GM10248 (cell line): Measurements from ENCODE around the gene KAT8.

Experiments
- CTCF ChIA-PET: fragments of 300-600 bp; sonication (Branson Sonifier 250); formaldehyde crosslinking; extraction: SDS; loops from one replicate; lab custom pipeline; 2021; ENCODE audit warnings: antibody characterized with exemption; lab: Yijun Ruan, JAX
- POLR2A ChIA-PET: fragments of 350-650 bp; sonication (Branson Sonifier 250); formaldehyde crosslinking; extraction: SDS; loops from one replicate; lab custom pipeline; 2020; ENCODE audit warnings: antibody characterized with exemption; lab: Yijun Ruan, JAX
- DNase-seq: peaks from one replicate; pipeline ENCODE4 v3.0.0; 2012; ENCODE audit errors: extremely low spot score
- CTCF ChIP-seq: IDR thresholded peaks from 2 replicates; pipeline ENCODE4 v1.5.1; 2012; ENCODE audit warnings: mild to moderate bottlenecking, low read depth; ENCODE audit errors: extremely low read depth, missing control alignments, control extremely low read depth

KAT8 gene

GRCh38 chr16:31083981-31084380, 33.5 kb upstream of the KAT8 start:
- no peak for DNase-seq
- ChIA-PET POLR2A (interaction anchor here (0.6 to 1.2 kb wide), 2 partner anchors 33 to 34 kb away, joined by 3 to 5 read pairs; partner anchors contain the start of gene KAT8), CTCF (interaction anchor here (1.1 to 1.5 kb wide), 2 partner anchors 16 to 142 kb away, joined by 3 read pairs; no protein-coding TSS in a partner anchor)
- no peak for TF ChIP-seq CTCF

GRCh38 chr16:31084584-31085302, 32.7 kb upstream of the KAT8 start:
- CTCF ChIA-PET: interaction anchor here (1.1 to 1.5 kb wide), 2 partner anchors 15 to 143 kb away, joined by 3 read pairs; no protein-coding TSS in a partner anchor

GRCh38 chr16:31085411-31085810, 32.1 kb upstream of the KAT8 start:
- no peak for DNase-seq
- CTCF ChIA-PET: interaction anchor here (1.2 to 1.5 kb wide), 2 partner anchors 7 to 143 kb away, joined by 3 read pairs; no protein-coding TSS in a partner anchor
- no peak for TF ChIP-seq CTCF
- POLR2A ChIA-PET: interaction anchor here (0.5 to 0.9 kb wide), 4 partner anchors 38 to 333 kb away, joined by 3 to 5 read pairs (median 4); no protein-coding TSS in a partner anchor

More at GRCh38 chr16:31084584-31085302, 32.7 kb upstream of the KAT8 start:
- no peak for DNase-seq
- TF ChIP-seq CTCF: no peak
- POLR2A ChIA-PET: interaction anchor here (0.6 to 1.2 kb wide), 3 partner anchors 33 to 334 kb away, joined by 3 to 5 read pairs (median 5); partner anchors contain the start of gene KAT8

- no peak for TF ChIP-seq CTCF
- no peak for DNase-seq
- POLR2A ChIA-PET: interaction anchor here (0.5 to 1.7 kb wide), 4 partner anchors 12 to 95 kb away, joined by 3 to 4 read pairs (median 4); partner anchors contain the start of genes ZNF646 and ZNF668
- CTCF ChIA-PET: interaction anchor here (1.2 kb wide), 1 partner anchor 8 kb away, joined by 3 read pairs; no protein-coding TSS in a partner anchor
These were observed 31.4 kb upstream of the KAT8 start for GRCh38 chr16:31085873-31086628.

- POLR2A ChIA-PET: interaction anchor here (1.7 kb wide), 1 partner anchor 13 kb away, joined by 4 read pairs; the partner anchor contains the start of genes ZNF646 and ZNF668
These were observed 30.9 kb upstream of the KAT8 start for GRCh38 chr16:31086629-31086906.

More at GRCh38 chr16:31086629-31086906, 30.9 kb upstream of the KAT8 start:
- DNase-seq: no peak
- TF ChIP-seq CTCF: no peak
- CTCF ChIA-PET: interaction anchor here (1.2 kb wide), 1 partner anchor 9 kb away, joined by 3 read pairs; no protein-coding TSS in a partner anchor
